ENCODE measurements around the gene DMAC2.
"Not testable (repeated sequence)": the region's sequence is repeated elsewhere in the genome, so short reads cannot be mapped to it uniquely, and the experiment has no call there.

DMAC2 gene

DNA sequence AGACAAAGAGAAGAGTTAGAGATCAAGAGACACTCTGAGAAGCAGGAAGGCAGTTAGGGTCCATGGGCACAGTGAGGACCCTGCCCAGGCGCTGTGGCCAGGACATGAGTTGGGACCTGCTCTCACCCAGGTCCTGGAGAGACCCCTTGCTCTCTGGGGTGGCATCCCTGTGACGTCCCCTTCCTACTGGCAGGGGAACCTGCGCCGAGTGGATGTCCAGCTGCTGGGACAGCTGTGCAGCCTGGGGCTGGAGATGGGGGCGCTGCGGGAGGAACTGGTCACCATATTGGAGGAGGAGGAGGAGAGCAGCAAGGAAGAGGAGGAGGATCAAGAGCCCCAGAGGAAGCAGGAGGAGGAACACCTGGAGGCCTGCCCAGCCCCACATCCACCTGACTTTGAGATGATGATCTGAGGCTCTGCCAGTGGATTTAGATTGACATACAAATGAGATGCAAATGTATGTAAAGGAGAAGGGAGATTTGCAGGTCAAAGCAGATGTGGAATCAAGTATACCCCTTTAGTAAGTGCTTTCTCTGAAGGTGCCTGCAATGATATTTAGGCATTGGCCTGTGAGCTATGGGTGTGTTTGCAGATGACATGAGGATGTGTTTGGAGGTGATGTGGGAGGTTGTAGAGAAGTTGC, 4.2 kb upstream of the DMAC2 start:
- no peak for DNase-seq (ENCODE audit: extremely low read depth in 1 of 2, low read depth in 1 of 2)

GRCh38 chr19:41442473-41443355, 3.0 kb upstream of the DMAC2 start, which contains the start of gene ERICH4:
Gene ERICH4, plus strand, starts transcription at chr19:41443156. Its CDS starts 14 bp downstream, at chr19:41443170.
- DNase-seq (ENCODE audit: extremely low read depth in 1 of 2, low read depth in 1 of 2), result no peak

- no peak for DNase-seq (ENCODE audit: extremely low read depth in 1 of 2, low read depth in 1 of 2)
These were observed 1.7 kb upstream of the DMAC2 start for GRCh38 chr19:41441321-41441945.

DNA sequence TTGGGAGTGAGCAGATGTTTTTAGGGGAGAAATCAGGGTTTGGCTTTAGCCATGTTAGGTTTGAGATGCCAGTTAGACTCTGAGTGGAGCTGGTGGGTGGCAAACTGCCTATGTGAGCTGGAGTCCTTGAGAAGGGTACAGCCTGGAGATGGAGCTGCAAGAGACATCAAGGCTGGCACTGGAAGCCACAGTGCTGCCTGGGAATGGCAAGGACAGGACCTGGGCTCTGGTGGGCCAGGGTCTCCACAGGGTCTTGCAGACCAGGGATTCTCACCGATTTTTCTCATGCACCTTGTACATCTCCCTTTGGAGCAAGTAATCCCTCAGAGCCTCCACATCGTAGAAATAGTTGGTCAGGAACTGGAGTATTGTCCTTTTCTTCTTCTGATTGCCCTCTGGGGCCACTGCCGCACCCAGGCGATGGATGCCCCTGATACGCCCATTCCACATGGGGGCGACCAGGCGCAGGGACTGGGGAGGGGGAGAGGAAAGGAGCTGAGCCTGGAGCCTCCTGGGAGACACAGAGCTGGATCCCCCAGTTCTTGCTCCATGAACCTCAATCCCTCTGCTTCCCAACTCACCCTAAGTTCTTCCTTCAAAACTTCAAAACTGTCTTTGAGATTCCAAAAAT, 1.7 kb downstream of the DMAC2 start:
- DNase-seq (ENCODE audit: extremely low read depth in 1 of 2, low read depth in 1 of 2), result no peak

- no peak for DNase-seq (ENCODE audit: extremely low read depth in 1 of 2, low read depth in 1 of 2)
These were observed 3.1 kb downstream of the DMAC2 start for GRCh38 chr19:41436674-41436951.

DNA sequence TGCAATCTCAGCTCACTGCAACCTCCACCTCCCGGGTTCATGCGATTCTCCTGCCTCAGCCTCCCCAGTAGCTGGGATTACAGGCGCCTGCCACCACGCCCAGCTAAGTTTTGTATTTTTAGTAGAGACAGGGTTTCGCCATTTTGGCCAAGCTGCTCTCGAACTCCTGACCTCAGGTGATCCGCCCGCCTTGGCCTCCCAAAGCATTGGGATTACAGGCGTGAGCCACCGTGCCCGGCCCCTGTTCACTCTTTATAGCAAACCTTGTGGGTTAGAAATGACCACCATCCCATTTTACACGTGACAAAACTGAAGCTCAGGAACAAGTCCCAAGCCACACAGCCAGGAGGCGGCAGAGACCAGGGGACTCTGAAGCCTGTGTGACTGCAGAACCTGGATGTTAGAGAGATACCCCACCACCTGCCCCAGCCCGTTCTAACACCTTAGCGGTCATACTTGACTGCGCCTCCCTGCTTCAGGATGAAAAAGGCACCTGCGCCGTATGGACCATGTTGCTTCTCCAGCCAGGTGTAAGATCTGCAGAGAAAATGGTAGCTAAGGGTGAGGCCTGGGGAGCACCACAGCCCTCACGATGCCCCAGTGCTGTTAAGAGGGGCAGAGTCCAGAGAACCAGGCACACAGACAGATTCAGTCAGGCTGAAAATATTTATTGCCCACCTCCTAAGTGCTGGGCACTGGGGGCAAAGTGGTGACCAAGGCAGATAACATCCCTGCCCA, 3.6 kb downstream of the DMAC2 start:
- no peak for DNase-seq (ENCODE audit: extremely low read depth in 1 of 2, low read depth in 1 of 2)

- DNase-seq (ENCODE audit: extremely low read depth in 1 of 2, low read depth in 1 of 2), result not testable (repeated sequence)
These were observed 4.3 kb downstream of the DMAC2 start for GRCh38 chr19:41435376-41435775.

- DNase-seq (ENCODE audit: extremely low read depth in 1 of 2, low read depth in 1 of 2), result no peak
These were observed 5.3 kb downstream of the DMAC2 start for GRCh38 chr19:41434450-41434849.

GRCh38 chr19:41433171-41433570, 6.5 kb downstream of the DMAC2 start:
- DNase-seq (ENCODE audit: extremely low read depth in 1 of 2, low read depth in 1 of 2), result no peak

- DNase-seq (ENCODE audit: extremely low read depth in 1 of 2, low read depth in 1 of 2), result no peak
These were observed 8.0 kb downstream of the DMAC2 start for GRCh38 chr19:41431426-41432386.

- no peak for DNase-seq (ENCODE audit: extremely low read depth in 1 of 2, low read depth in 1 of 2)
These were observed 8.8 kb downstream of the DMAC2 start for GRCh38 chr19:41430922-41431321.

GRCh38 chr19:41428481-41428859, 11.2 kb downstream of the DMAC2 start:
- DNase-seq (ENCODE audit: extremely low read depth in 1 of 2, low read depth in 1 of 2), result no peak

GRCh38 chr19:41427647-41428480, 11.8 kb downstream of the DMAC2 start:
- peak; percentile 23 to 24 for DNase-seq (ENCODE audit: extremely low read depth in 1 of 2, low read depth in 1 of 2)

GRCh38 chr19:41426952-41427646, 12.6 kb downstream of the DMAC2 start, which contains the start of gene B3GNT8:
Gene B3GNT8, minus strand, starts transcription at chr19:41427374. Its CDS starts 596 bp downstream, at chr19:41426778.
- DNase-seq (ENCODE audit: extremely low read depth in 1 of 2, low read depth in 1 of 2), result peak; percentile 21 to 39

- DNase-seq (ENCODE audit: extremely low read depth in 1 of 2, low read depth in 1 of 2), result no peak
These were observed 13.4 kb downstream of the DMAC2 start for GRCh38 chr19:41426116-41426841.

GRCh38 chr19:41425174-41426115, 14.3 kb downstream of the DMAC2 start:
- DNase-seq (ENCODE audit: extremely low read depth in 1 of 2, low read depth in 1 of 2), result no peak

All from stimulated activated CD8-positive, alpha-beta memory T cell treated with anti-CD3 and anti-CD28 coated beads, Interleukin-7, amount 100 ng/mL, for 48 hours (primary cell).